Endothelial cell (in vitro differentiated cells): ENCODE results near the gene TTC7B. TPM values are rescaled to one million over a fixed set of nuclear protein-coding genes. Genes with fewer than 3 reads are reported as not detected.

Experiments used
- DNase-seq: peaks from one replicate; pipeline ENCODE4 v3.0.0; 2021; ENCODE audit warnings: low spot score
- H3K27ac Mint-ChIP-seq: one replicate; pipeline ENCODE4 v1.8.0; 2021; ENCODE audit warnings: mixed read lengths, inconsistent platforms; ENCODE audit not compliant: unreplicated experiment
- H3K27me3 Mint-ChIP-seq: one replicate; pipeline ENCODE4 v1.8.0; 2021; ENCODE audit warnings: mild to moderate bottlenecking, moderate library complexity, mixed read lengths, inconsistent platforms; ENCODE audit not compliant: unreplicated experiment
- H3K36me3 Mint-ChIP-seq: one replicate; pipeline ENCODE4 v1.8.0; 2021; ENCODE audit warnings: mild to moderate bottlenecking, low read depth, mixed read lengths, inconsistent platforms; ENCODE audit not compliant: unreplicated experiment
- H3K4me1 Mint-ChIP-seq: one replicate; pipeline ENCODE4 v1.8.0; 2021; ENCODE audit warnings: mild to moderate bottlenecking, mixed read lengths, inconsistent platforms; ENCODE audit not compliant: unreplicated experiment
- H3K4me3 Mint-ChIP-seq: one replicate; pipeline ENCODE4 v1.8.0; 2021; ENCODE audit warnings: mild to moderate bottlenecking, mixed read lengths, inconsistent platforms; ENCODE audit not compliant: unreplicated experiment
- H3K9me3 Mint-ChIP-seq: one replicate; pipeline ENCODE4 v1.8.0; 2021; ENCODE audit warnings: mixed read lengths, inconsistent platforms; ENCODE audit not compliant: unreplicated experiment
- CTCF ChIP-seq: fragments of 200-600 bp; sonication (generic); IDR thresholded peaks from one replicate; pipeline ENCODE4 v1.5.0; 2021; ENCODE audit warnings: antibody characterized with exemption; ENCODE audit not compliant: unreplicated experiment
- total RNA-seq: library from RNA; stranded (reverse); fragmentation: NEBNext Ultra II Directional; extraction: Animal tissue kit (Norgen Biotek cat#: 25700); gene quantifications from one replicate; pipeline ENCODE4 v1.2.1, GENCODE V29; 2021; ENCODE audit not compliant: unreplicated experiment

Gene TTC7B
- total RNA-seq, 1 donor from 2014 or later = 93.5 TPM

DNA sequence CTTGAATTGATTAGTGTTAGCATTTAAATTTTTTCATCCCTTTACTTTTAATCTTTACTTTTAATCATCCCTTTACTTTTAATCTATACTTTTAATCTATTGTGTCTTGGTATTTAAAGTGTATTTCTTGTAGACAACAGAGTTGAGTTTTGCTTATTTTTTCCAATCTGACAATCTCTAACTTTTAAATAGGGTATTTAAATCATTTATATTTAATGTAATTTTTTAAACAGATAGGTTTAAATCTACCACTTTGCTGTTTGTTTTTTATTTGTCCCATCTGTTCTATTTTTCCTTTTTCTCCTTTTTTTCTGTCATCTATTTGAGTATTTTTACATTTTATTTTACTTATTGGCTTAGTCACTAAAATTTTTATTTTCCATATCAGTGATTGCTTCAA is 68.3 kb downstream of the TTC7B start:
- Mint-ChIP-seq H3K4me3 (no peak overlapping the region), H3K27ac (no peak overlapping the region), H3K4me1 (no peaks in the 10 kb centered on the region), H3K27me3 (peaks cover 5% of the 10 kb centered on the region), H3K36me3 (peaks cover 35% of the 10 kb centered on the region), H3K9me3 (peaks cover 4% of the 10 kb centered on the region)
- DNase-seq = no peak
- TF ChIP-seq CTCF = no peak

- Mint-ChIP-seq H3K27ac (no peak overlapping the region), H3K4me3 (no peak overlapping the region), H3K4me1 (peaks cover 7% of the 10 kb centered on the region), H3K27me3 (peaks cover 1% of the 10 kb centered on the region), H3K36me3 (peaks cover 22% of the 10 kb centered on the region), H3K9me3 (peaks cover 3% of the 10 kb centered on the region)
- DNase-seq = no peak
- no peak for TF ChIP-seq CTCF
These were observed 72.4 kb downstream of the TTC7B start for GRCh38 chr14:90743826-90744225.

- Mint-ChIP-seq H3K4me3 (no peak overlapping the region), H3K9me3 (no peaks in the 10 kb centered on the region), H3K4me1 (peaks cover 7% of the 10 kb centered on the region), H3K27ac (no peak overlapping the region), H3K27me3 (peaks cover 1% of the 10 kb centered on the region), H3K36me3 (peaks cover 18% of the 10 kb centered on the region)
- no peak for DNase-seq
- TF ChIP-seq CTCF = no peak
These were observed 72.8 kb downstream of the TTC7B start for GRCh38 chr14:90743425-90743824.

DNA sequence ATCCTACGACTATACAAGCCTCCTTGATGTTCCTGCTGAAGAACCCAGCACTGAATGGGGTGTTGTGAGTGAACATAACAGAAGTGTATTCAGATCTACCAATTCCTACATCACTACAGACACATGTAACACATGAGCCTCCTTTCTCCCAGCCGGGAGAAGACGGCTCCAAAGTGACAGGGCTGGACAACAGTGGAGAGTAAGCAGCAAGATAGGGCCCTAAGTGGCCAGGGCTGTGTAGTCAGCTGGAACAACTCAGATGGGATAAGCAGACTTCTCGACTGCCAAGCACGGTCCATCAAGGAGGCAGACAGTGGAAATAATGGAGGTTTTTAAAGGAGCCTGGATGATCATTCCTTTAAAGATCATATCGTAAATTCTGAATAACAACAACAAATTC is 73.5 kb downstream of the TTC7B start:
- H3K27ac Mint-ChIP-seq = no peak overlapping the region
- TF ChIP-seq CTCF = no peak
- no peak for DNase-seq
- H3K4me3 Mint-ChIP-seq = no peak overlapping the region
- peaks cover 7% of the 10 kb centered on the region for H3K4me1 Mint-ChIP-seq
- H3K9me3 Mint-ChIP-seq = no peaks in the 10 kb centered on the region
- H3K27me3 Mint-ChIP-seq = peaks cover 1% of the 10 kb centered on the region
- H3K36me3 Mint-ChIP-seq = peaks cover 17% of the 10 kb centered on the region

GRCh38 chr14:90742252-90742651 is 74.0 kb downstream of the TTC7B start:
- TF ChIP-seq CTCF = no peak
- peaks cover 13% of the 10 kb centered on the region for H3K36me3 Mint-ChIP-seq
- DNase-seq = no peak
- peaks cover 7% of the 10 kb centered on the region for H3K4me1 Mint-ChIP-seq
- no peak overlapping the region for H3K4me3 Mint-ChIP-seq
- H3K27me3 Mint-ChIP-seq = peaks cover 1% of the 10 kb centered on the region
- H3K9me3 Mint-ChIP-seq = no peaks in the 10 kb centered on the region
- no peak overlapping the region for H3K27ac Mint-ChIP-seq
